ENCODE results near the gene DNAJC3. TPM values are rescaled to one million over a fixed set of nuclear protein-coding genes. Genes with fewer than 3 reads are reported as not detected.
"Not testable (repeated sequence)": the region's sequence is repeated elsewhere in the genome, so short reads cannot be mapped to it uniquely, and the experiment has no call there.

DNAJC3 gene
- total RNA-seq, 1 donor from 2014 or later: 27.9 TPM

- peaks cover 5% of the 10 kb centered on the region for H3K9me3 Mint-ChIP-seq
- H3K27ac Mint-ChIP-seq: no peak overlapping the region
- DNase-seq (ENCODE audit: low spot score): no peak
- no peaks in the 10 kb centered on the region for H3K27me3 Mint-ChIP-seq (ENCODE audit: insufficient read depth)
- H3K4me1 Mint-ChIP-seq (ENCODE audit: low read depth): no peaks in the 10 kb centered on the region
- intact Hi-C loops (cut with micrococcal nuclease): no loop called here
- H3K36me3 Mint-ChIP-seq (ENCODE audit: low read depth): peaks cover 24% of the 10 kb centered on the region
- H3K4me3 Mint-ChIP-seq: no peak overlapping the region
These were observed 102.6 kb downstream of the DNAJC3 start for GRCh38 chr13:95779522-95779921.

GRCh38 chr13:95781016-95781415 lies 104.1 kb downstream of the DNAJC3 start:
- Mint-ChIP-seq H3K4me3 (no peak overlapping the region), H3K36me3 (ENCODE audit: low read depth) (peaks cover 23% of the 10 kb centered on the region), H3K27me3 (ENCODE audit: insufficient read depth) (no peaks in the 10 kb centered on the region), H3K9me3 (peaks cover 5% of the 10 kb centered on the region), H3K4me1 (ENCODE audit: low read depth) (no peaks in the 10 kb centered on the region), H3K27ac (no peak overlapping the region)
- no peak for DNase-seq (ENCODE audit: low spot score)
- intact Hi-C loops (cut with micrococcal nuclease): no loop called here

- DNase-seq (ENCODE audit: low spot score); intact Hi-C loops (cut with micrococcal nuclease): not testable (repeated sequence)
These were observed 105.0 kb downstream of the DNAJC3 start for GRCh38 chr13:95781940-95782339.

DNA sequence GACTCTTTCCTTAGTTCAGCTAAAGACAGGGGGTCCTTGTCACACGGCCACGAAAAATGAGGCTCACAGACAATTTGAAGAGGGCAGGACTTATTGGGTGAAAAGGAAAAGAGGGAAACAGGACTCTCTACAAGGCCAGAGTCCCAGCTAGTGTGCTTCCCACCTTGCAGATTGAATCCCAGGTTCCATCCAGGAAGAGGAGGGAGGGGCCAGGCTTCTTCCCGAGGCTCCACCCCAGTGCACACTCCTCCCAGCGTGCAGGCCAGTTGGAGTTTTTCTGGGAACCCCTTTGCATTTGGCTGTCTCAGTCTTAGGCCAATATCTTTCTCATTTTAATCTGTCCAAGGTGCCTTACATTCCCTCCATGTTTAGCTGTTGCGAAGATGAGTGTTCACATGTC lies 106.8 kb downstream of the DNAJC3 start:
- Mint-ChIP-seq H3K4me1 (ENCODE audit: low read depth) (no peaks in the 10 kb centered on the region), H3K36me3 (ENCODE audit: low read depth) (peaks cover 31% of the 10 kb centered on the region), H3K4me3 (no peak overlapping the region), H3K9me3 (peaks cover 5% of the 10 kb centered on the region), H3K27me3 (ENCODE audit: insufficient read depth) (no peaks in the 10 kb centered on the region), H3K27ac (no peak overlapping the region)
- intact Hi-C loops (cut with micrococcal nuclease): no loop called here
- no peak for DNase-seq (ENCODE audit: low spot score)

More at GRCh38 chr13:95781940-95782339, 105.0 kb downstream of the DNAJC3 start:
- not testable (repeated sequence) for H3K27me3 Mint-ChIP-seq (ENCODE audit: insufficient read depth); H3K27ac Mint-ChIP-seq; H3K4me1 Mint-ChIP-seq (ENCODE audit: low read depth); H3K4me3 Mint-ChIP-seq; H3K9me3 Mint-ChIP-seq
- peaks cover 24% of the 10 kb centered on the region for H3K36me3 Mint-ChIP-seq (ENCODE audit: low read depth)

DNA sequence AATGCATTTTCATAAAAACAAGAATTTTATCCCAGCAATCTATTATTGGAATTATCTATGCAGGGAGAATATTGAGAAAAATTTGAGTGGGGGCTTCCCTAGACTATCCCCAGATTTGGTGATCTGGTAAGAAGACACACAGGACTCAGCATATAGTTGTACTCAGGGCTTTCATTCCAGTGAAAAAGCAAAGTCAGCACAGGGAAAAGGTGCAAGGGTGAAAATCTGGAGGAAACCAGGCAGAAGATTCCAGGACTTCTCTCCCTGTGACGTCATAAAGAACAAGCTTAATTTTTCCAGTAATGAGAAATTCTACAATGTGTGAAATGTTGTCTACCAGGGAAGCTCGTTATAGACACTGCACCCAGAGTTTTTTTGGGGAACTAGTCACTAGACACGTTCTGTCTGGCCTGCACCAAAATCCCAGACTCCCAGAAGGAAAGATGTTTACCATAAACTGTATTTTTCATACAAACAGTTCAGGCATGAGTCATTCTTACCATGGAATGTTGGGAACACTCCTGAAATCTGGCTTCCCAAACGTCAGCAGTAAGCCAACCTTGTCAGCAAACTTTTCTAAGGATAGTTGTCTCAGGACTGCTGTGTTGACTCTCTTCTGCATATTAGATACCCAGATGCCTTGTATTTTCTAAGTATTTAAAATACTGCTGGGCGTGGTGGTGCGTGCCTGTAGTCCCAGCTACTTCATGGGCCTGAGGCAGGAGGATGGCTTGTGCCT lies 107.4 kb downstream of the DNAJC3 start:
- Mint-ChIP-seq H3K36me3 (ENCODE audit: low read depth) (peaks cover 36% of the 10 kb centered on the region), H3K4me1 (ENCODE audit: low read depth) (no peaks in the 10 kb centered on the region), H3K27me3 (ENCODE audit: insufficient read depth) (no peaks in the 10 kb centered on the region), H3K27ac (no peak overlapping the region), H3K9me3 (peaks cover 5% of the 10 kb centered on the region), H3K4me3 (no peak overlapping the region)
- DNase-seq (ENCODE audit: low spot score): no peak
- intact Hi-C loops (cut with micrococcal nuclease): no loop called here

DNA sequence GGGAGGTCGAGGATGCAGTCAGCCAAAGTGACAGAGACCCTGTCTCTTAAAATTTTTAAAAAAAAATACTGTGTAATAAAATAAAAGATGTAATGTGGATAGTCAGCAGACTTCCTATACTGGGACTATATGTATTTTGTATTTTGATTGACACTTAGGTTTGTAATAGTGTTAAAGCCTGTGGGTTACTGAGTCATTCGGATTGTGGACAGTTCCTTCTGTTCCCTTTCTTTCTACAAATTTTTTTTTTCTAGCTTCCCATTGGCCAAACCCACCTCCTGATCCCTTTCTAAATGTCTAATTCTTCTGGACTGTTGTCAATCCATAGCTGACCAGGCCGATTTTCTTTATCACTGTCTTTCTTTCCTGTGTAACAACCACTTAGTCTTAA lies 108.0 kb downstream of the DNAJC3 start:
- H3K36me3 Mint-ChIP-seq (ENCODE audit: low read depth): peaks cover 39% of the 10 kb centered on the region
- intact Hi-C loops (cut with micrococcal nuclease): loop anchor here (5.0 kb wide), 1 partner anchor 108 kb away; the partner anchor contains the start of gene DNAJC3
- H3K4me1 Mint-ChIP-seq (ENCODE audit: low read depth): no peaks in the 10 kb centered on the region
- H3K27ac Mint-ChIP-seq: no peak overlapping the region
- no peak overlapping the region for H3K4me3 Mint-ChIP-seq
- H3K9me3 Mint-ChIP-seq: peaks cover 7% of the 10 kb centered on the region
- no peaks in the 10 kb centered on the region for H3K27me3 Mint-ChIP-seq (ENCODE audit: insufficient read depth)
- no peak for DNase-seq (ENCODE audit: low spot score)

DNA sequence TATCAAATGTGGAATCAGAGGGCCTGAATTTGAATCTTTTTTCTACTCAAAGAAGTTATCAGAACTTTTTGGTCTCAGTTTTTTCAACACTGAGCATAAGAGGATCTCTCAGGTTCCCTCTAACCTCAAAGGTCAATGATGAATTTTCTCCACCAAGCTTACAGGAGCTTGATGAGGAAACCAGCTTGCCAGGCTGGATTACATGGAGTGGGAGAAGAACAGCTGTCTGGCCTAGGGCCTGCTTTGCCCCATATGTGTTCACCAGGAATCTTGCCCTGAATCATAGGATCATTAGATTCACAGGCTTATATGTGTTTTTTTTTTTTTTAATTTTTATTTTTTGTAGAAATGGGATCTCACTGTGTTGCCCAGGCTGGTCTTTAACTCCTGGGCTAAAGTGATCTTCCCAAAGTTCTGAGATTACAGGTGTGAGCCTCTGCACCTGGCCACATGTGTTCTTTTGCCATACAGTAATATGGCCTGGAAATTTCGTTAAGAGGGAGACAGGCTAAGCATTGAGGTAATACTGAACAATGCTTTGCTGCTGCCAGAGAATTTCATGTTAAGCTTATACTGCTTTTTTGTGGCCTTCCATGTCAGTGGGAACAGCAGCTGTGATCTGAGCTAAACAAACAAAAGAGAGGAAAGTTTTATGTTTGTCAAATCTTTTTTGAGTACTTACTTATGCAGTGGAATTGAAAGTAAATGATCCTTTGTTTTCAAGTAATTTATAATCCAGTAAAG lies 110.6 kb downstream of the DNAJC3 start:
- H3K4me1 Mint-ChIP-seq (ENCODE audit: low read depth): no peaks in the 10 kb centered on the region
- intact Hi-C loops (cut with micrococcal nuclease): loop anchor here (5.0 kb wide), 1 partner anchor 110 kb away; the partner anchor contains the start of gene DNAJC3
- H3K36me3 Mint-ChIP-seq (ENCODE audit: low read depth): peaks cover 41% of the 10 kb centered on the region

DNA sequence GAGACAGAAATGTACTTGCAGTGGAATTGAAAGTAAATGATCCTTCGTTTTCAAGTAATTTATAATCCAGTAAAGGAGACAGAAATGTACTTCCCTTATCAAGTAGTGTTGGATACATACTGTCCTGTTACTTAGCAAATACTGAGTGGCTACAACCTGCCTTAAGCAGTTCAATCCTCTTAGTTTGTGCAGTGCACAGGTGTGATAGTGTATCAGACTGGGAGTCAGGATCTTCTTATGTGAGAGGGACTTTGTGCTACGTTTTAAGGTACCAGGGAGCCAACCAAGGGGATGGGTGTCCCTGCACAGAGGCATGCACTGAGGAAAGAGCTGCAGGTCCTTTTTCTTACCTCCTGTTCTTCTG lies 111.1 kb downstream of the DNAJC3 start:
- peaks cover 40% of the 10 kb centered on the region for H3K36me3 Mint-ChIP-seq (ENCODE audit: low read depth)
- H3K4me3 Mint-ChIP-seq: no peak overlapping the region
- H3K4me1 Mint-ChIP-seq (ENCODE audit: low read depth): no peaks in the 10 kb centered on the region
- peaks cover 4% of the 10 kb centered on the region for H3K9me3 Mint-ChIP-seq
- no peaks in the 10 kb centered on the region for H3K27me3 Mint-ChIP-seq (ENCODE audit: insufficient read depth)
- no peak overlapping the region for H3K27ac Mint-ChIP-seq
- intact Hi-C loops (cut with micrococcal nuclease): loop anchor here (5.0 kb wide), 1 partner anchor 111 kb away; the partner anchor contains the start of gene DNAJC3
- DNase-seq (ENCODE audit: low spot score): no peak

More for the DNA sequence above, 110.6 kb downstream of the DNAJC3 start:
- Mint-ChIP-seq H3K9me3 (peaks cover 6% of the 10 kb centered on the region), H3K27me3 (ENCODE audit: insufficient read depth) (no peaks in the 10 kb centered on the region), H3K4me3 (no peak overlapping the region), H3K27ac (no peak overlapping the region)
- no peak for DNase-seq (ENCODE audit: low spot score)

DNA sequence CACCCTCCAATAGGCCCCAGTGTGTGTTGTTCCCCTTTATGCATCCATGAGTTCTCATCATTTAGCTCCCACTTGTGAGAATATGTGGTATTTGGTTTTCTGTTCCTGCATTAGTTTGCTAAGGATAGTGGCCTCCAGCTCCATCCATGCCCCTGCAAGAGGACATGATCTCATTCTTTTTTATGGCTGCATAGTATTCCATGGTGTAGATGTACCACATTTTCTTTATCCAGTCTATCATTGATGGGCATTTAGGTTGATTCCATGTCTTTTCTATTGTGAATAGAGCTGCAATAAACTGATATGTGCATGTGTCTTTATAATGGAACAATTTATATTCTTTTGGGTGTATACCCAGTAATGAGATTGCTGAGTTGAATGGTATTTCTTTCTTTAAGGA lies 112.4 kb downstream of the DNAJC3 start:
- intact Hi-C loops (cut with micrococcal nuclease): loop anchor here (5.0 kb wide), 1 partner anchor 112 kb away; the partner anchor contains the start of gene DNAJC3
- not testable (repeated sequence) for H3K9me3 Mint-ChIP-seq; H3K4me3 Mint-ChIP-seq; H3K27me3 Mint-ChIP-seq (ENCODE audit: insufficient read depth); DNase-seq (ENCODE audit: low spot score); H3K4me1 Mint-ChIP-seq (ENCODE audit: low read depth); H3K27ac Mint-ChIP-seq
- H3K36me3 Mint-ChIP-seq (ENCODE audit: low read depth): peaks cover 41% of the 10 kb centered on the region

DNA sequence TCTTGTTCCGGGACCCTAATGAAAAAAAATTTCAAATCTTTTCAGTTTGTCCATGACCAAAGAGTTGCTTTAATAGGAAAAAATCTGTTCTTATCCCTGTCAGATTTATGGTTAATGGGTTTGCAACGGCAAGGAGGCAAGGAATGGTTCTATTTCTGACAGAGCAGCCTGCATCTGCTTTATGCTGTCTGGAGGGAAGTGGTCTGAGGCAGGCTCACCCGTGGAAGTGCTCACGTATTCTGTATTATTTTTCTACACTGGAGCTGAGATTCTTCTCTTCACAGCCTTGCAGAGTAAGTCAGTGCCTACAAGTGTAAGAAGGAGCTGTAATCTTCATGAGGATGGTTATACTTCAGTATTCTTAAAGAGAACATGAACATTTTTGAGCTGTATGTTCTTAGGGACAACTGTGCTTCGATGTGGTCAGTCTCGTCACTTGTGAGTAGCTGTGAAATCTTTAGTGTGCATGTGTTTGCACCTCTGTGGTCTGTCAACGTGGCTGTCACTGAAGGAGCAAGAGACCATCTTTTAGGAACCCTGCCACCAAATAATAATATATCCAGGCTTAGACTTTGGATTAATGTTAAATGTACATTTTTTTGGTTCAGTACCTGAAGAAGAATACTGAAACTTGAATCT lies 114.3 kb downstream of the DNAJC3 start:
- peaks cover 38% of the 10 kb centered on the region for H3K36me3 Mint-ChIP-seq (ENCODE audit: low read depth)
- no peak overlapping the region for H3K27ac Mint-ChIP-seq
- no peaks in the 10 kb centered on the region for H3K27me3 Mint-ChIP-seq (ENCODE audit: insufficient read depth)
- peaks cover 4% of the 10 kb centered on the region for H3K9me3 Mint-ChIP-seq
- no peak overlapping the region for H3K4me3 Mint-ChIP-seq
- H3K4me1 Mint-ChIP-seq (ENCODE audit: low read depth): no peaks in the 10 kb centered on the region
- DNase-seq (ENCODE audit: low spot score): no peak
- intact Hi-C loops (cut with micrococcal nuclease): no loop called here

- intact Hi-C loops (cut with micrococcal nuclease): no loop called here
- Mint-ChIP-seq H3K27ac (no peak overlapping the region), H3K4me3 (no peak overlapping the region), H3K9me3 (peaks cover 4% of the 10 kb centered on the region), H3K36me3 (ENCODE audit: low read depth) (peaks cover 27% of the 10 kb centered on the region), H3K4me1 (ENCODE audit: low read depth) (no peaks in the 10 kb centered on the region), H3K27me3 (ENCODE audit: insufficient read depth) (no peaks in the 10 kb centered on the region)
- no peak for DNase-seq (ENCODE audit: low spot score)
These were observed 116.1 kb downstream of the DNAJC3 start for GRCh38 chr13:95793018-95793555.

GRCh38 chr13:95793781-95794180 lies 116.8 kb downstream of the DNAJC3 start:
- DNase-seq (ENCODE audit: low spot score): no peak
- Mint-ChIP-seq H3K27ac (no peak overlapping the region), H3K27me3 (ENCODE audit: insufficient read depth) (no peaks in the 10 kb centered on the region), H3K4me3 (no peak overlapping the region), H3K36me3 (ENCODE audit: low read depth) (peaks cover 24% of the 10 kb centered on the region), H3K9me3 (peaks cover 4% of the 10 kb centered on the region), H3K4me1 (ENCODE audit: low read depth) (no peaks in the 10 kb centered on the region)
- intact Hi-C loops (cut with micrococcal nuclease): no loop called here

- Mint-ChIP-seq H3K27ac (no peak overlapping the region), H3K4me1 (ENCODE audit: low read depth) (no peaks in the 10 kb centered on the region), H3K4me3 (no peak overlapping the region), H3K27me3 (ENCODE audit: insufficient read depth) (no peaks in the 10 kb centered on the region), H3K9me3 (no peaks in the 10 kb centered on the region), H3K36me3 (ENCODE audit: low read depth) (peaks cover 8% of the 10 kb centered on the region)
- no peak for DNase-seq (ENCODE audit: low spot score)
- intact Hi-C loops (cut with micrococcal nuclease): no loop called here
These were observed 120.1 kb downstream of the DNAJC3 start for GRCh38 chr13:95797016-95797415.
